ENCODE results near the gene LRP2.

LRP2 gene

GRCh38 chr2:169237939-169238338 is 124.4 kb downstream of the LRP2 start:
- TF ChIP-seq CTCF (conservative IDR thresholded peaks at IDR 0.05; ENCODE audit: low read length) (no peak), EZH2phosphoT487 (IDR thresholded peaks at IDR 0.05; ENCODE audit: borderline replicate concordance) (no peak)
- H3F3A ChIP-seq (ENCODE audit: low read depth): no peaks in the 10 kb centered on the region

GRCh38 chr2:169237286-169237685 is 125.0 kb downstream of the LRP2 start:
- H3K4me3 ChIP-seq (ENCODE audit: low read length, poor library complexity, severe bottlenecking): no peak overlapping the region
- H3K4me1 ChIP-seq (ENCODE audit: insufficient read depth, low read length, poor library complexity, severe bottlenecking): no peaks in the 10 kb centered on the region
- H4K20me1 ChIP-seq (ENCODE audit: insufficient read depth, low read length, poor library complexity, severe bottlenecking): no peaks in the 10 kb centered on the region
- H3K9ac ChIP-seq (ENCODE audit: low read depth, low read length, poor library complexity, severe bottlenecking): no peak overlapping the region
- H3K4me2 ChIP-seq (ENCODE audit: low read depth, low read length, poor library complexity, severe bottlenecking): no peak overlapping the region
- no peaks in the 10 kb centered on the region for H3K27me3 ChIP-seq (ENCODE audit: insufficient read depth, low read length, poor library complexity, severe bottlenecking)
- no peaks in the 10 kb centered on the region for H3K9me2 ChIP-seq (replicated peaks; ENCODE audit: low read depth, low read length)
- H3K9me3 ChIP-seq (ENCODE audit: insufficient read depth, low read depth, low read length): no peaks in the 10 kb centered on the region
- TF ChIP-seq CTCF (conservative IDR thresholded peaks at IDR 0.05; ENCODE audit: low read length) (no peak), EZH2phosphoT487 (IDR thresholded peaks at IDR 0.05; ENCODE audit: borderline replicate concordance) (no peak)
- no peaks in the 10 kb centered on the region for H3K79me2 ChIP-seq (ENCODE audit: insufficient read depth, low read length)
- no peaks in the 10 kb centered on the region for H3F3A ChIP-seq (ENCODE audit: low read depth)
- no peaks in the 10 kb centered on the region for H3K36me3 ChIP-seq (ENCODE audit: insufficient read depth, low read length)
- no peak overlapping the region for H2AFZ ChIP-seq (ENCODE audit: low read length)

More at GRCh38 chr2:169237939-169238338, 124.4 kb downstream of the LRP2 start:
- no peaks in the 10 kb centered on the region for H3K36me3 ChIP-seq (ENCODE audit: insufficient read depth, low read length)
- H4K20me1 ChIP-seq (ENCODE audit: insufficient read depth, low read length, poor library complexity, severe bottlenecking): no peaks in the 10 kb centered on the region
- H3K9me3 ChIP-seq (ENCODE audit: insufficient read depth, low read depth, low read length): no peaks in the 10 kb centered on the region
- H3K4me3 ChIP-seq (ENCODE audit: low read length, poor library complexity, severe bottlenecking): no peak overlapping the region
- H3K9ac ChIP-seq (ENCODE audit: low read depth, low read length, poor library complexity, severe bottlenecking): no peak overlapping the region
- no peak overlapping the region for H2AFZ ChIP-seq (ENCODE audit: low read length)
- H3K79me2 ChIP-seq (ENCODE audit: insufficient read depth, low read length): no peaks in the 10 kb centered on the region
- H3K4me2 ChIP-seq (ENCODE audit: low read depth, low read length, poor library complexity, severe bottlenecking): no peak overlapping the region
- H3K9me2 ChIP-seq (replicated peaks; ENCODE audit: low read depth, low read length): no peaks in the 10 kb centered on the region
- H3K27me3 ChIP-seq (ENCODE audit: insufficient read depth, low read length, poor library complexity, severe bottlenecking): no peaks in the 10 kb centered on the region
- no peaks in the 10 kb centered on the region for H3K4me1 ChIP-seq (ENCODE audit: insufficient read depth, low read length, poor library complexity, severe bottlenecking)

GRCh38 chr2:169232551-169233154 is 129.7 kb downstream of the LRP2 start:
- no peaks in the 10 kb centered on the region for H3F3A ChIP-seq (ENCODE audit: low read depth)
- H3K9me2 ChIP-seq (replicated peaks; ENCODE audit: low read depth, low read length): no peaks in the 10 kb centered on the region
- no peak overlapping the region for H2AFZ ChIP-seq (ENCODE audit: low read length)
- no peaks in the 10 kb centered on the region for H3K27me3 ChIP-seq (ENCODE audit: insufficient read depth, low read length, poor library complexity, severe bottlenecking)
- no peaks in the 10 kb centered on the region for H4K20me1 ChIP-seq (ENCODE audit: insufficient read depth, low read length, poor library complexity, severe bottlenecking)
- H3K4me1 ChIP-seq (ENCODE audit: insufficient read depth, low read length, poor library complexity, severe bottlenecking): no peaks in the 10 kb centered on the region
- TF ChIP-seq EZH2phosphoT487 (IDR thresholded peaks at IDR 0.05; ENCODE audit: borderline replicate concordance) (no peak), CTCF (conservative IDR thresholded peaks at IDR 0.05; ENCODE audit: low read length) (no peak)
- no peak overlapping the region for H3K9ac ChIP-seq (ENCODE audit: low read depth, low read length, poor library complexity, severe bottlenecking)
- H3K36me3 ChIP-seq (ENCODE audit: insufficient read depth, low read length): no peaks in the 10 kb centered on the region
- H3K4me2 ChIP-seq (ENCODE audit: low read depth, low read length, poor library complexity, severe bottlenecking): no peak overlapping the region
- H3K9me3 ChIP-seq (ENCODE audit: insufficient read depth, low read depth, low read length): no peaks in the 10 kb centered on the region
- H3K4me3 ChIP-seq (ENCODE audit: low read length, poor library complexity, severe bottlenecking): no peak overlapping the region
- no peaks in the 10 kb centered on the region for H3K79me2 ChIP-seq (ENCODE audit: insufficient read depth, low read length)

All from Loucy (cell line).